Measurements from ENCODE around the gene CYRIA. TPM values are rescaled to one million over a fixed set of nuclear protein-coding genes. Genes with fewer than 3 reads are reported as not detected.

The CYRIA gene
- total RNA-seq, 6 experiments from 2014 or later = 1.6 to 6.3 (median 3.1) TPM

GRCh38 chr2:16683576-16683975 lies 17.9 kb upstream of the CYRIA start:
- no peaks in the 10 kb centered on the region for H3K4me1 ChIP-seq
- H3K9me3 ChIP-seq = no peaks in the 10 kb centered on the region
- ATAC-seq = no peak
- no peak for TF ChIP-seq CTCF (IDR thresholded peaks at IDR 0.05)
- TF ChIP-seq POLR2A (IDR thresholded peaks at IDR 0.05) = no peak
- intact Hi-C loops (cut with DNase I) = no loop called here
- no peak for DNase-seq
- no peak overlapping the region for H3K4me3 ChIP-seq
- H3K27me3 ChIP-seq = no peaks in the 10 kb centered on the region
- 57% methylated on average over 1 of the region's 3 CpGs for WGBS (ENCODE audit: insufficient coverage, low coverage, low lambda C conversion rate, missing lambda C conversion rate)
- H3K27ac ChIP-seq = no peak overlapping the region
- H3K36me3 ChIP-seq = no peaks in the 10 kb centered on the region

GRCh38 chr2:16682431-16683118 lies 16.9 kb upstream of the CYRIA start:
- no peak for ATAC-seq
- H3K27ac ChIP-seq = no peak overlapping the region
- no peaks in the 10 kb centered on the region for H3K27me3 ChIP-seq
- H3K9me3 ChIP-seq = no peaks in the 10 kb centered on the region
- TF ChIP-seq CTCF (IDR thresholded peaks at IDR 0.05) (no peak), POLR2A (IDR thresholded peaks at IDR 0.05) (no peak)
- intact Hi-C loops (cut with DNase I) = no loop called here
- H3K4me1 ChIP-seq = no peaks in the 10 kb centered on the region
- WGBS (ENCODE audit: insufficient coverage, low coverage, low lambda C conversion rate, missing lambda C conversion rate) = 78% methylated on average over 6 of the region's 9 CpGs
- no peak overlapping the region for H3K4me3 ChIP-seq
- no peak for DNase-seq
- no peaks in the 10 kb centered on the region for H3K36me3 ChIP-seq

- Histone ChIP-seq H3K27ac (no peak overlapping the region), H3K36me3 (no peaks in the 10 kb centered on the region), H3K4me1 (no peaks in the 10 kb centered on the region), H3K9me3 (no peaks in the 10 kb centered on the region), H3K4me3 (no peak overlapping the region), H3K27me3 (no peaks in the 10 kb centered on the region)
- TF ChIP-seq CTCF (IDR thresholded peaks at IDR 0.05) (no peak), POLR2A (IDR thresholded peaks at IDR 0.05) (no peak)
- intact Hi-C loops (cut with DNase I) = no loop called here
- no peak for DNase-seq
- whole genome bisulfite sequencing (ENCODE audit: insufficient coverage, low coverage, low lambda C conversion rate, missing lambda C conversion rate) = 74% methylated on average over 5 of the region's 5 CpGs
- ATAC-seq = no peak
Observed at GRCh38 chr2:16680781-16681180, 15.1 kb upstream of the CYRIA start.

GRCh38 chr2:16680304-16680703 lies 14.7 kb upstream of the CYRIA start:
- Histone ChIP-seq H3K27ac (no peak overlapping the region), H3K36me3 (no peaks in the 10 kb centered on the region), H3K4me3 (no peak overlapping the region), H3K9me3 (no peaks in the 10 kb centered on the region), H3K4me1 (no peaks in the 10 kb centered on the region), H3K27me3 (no peaks in the 10 kb centered on the region)
- no peak for DNase-seq
- intact Hi-C loops (cut with DNase I) = no loop called here
- WGBS (ENCODE audit: insufficient coverage, low coverage, low lambda C conversion rate, missing lambda C conversion rate) = 45% methylated on average over 1 of the region's 1 CpG
- TF ChIP-seq CTCF (IDR thresholded peaks at IDR 0.05) (no peak), POLR2A (IDR thresholded peaks at IDR 0.05) (no peak)
- ATAC-seq = no peak
